Naive thymus-derived CD4-positive, alpha-beta T cell (primary cell): Measurements from ENCODE around the gene KIAA1328. TPM values are rescaled to one million over a fixed set of nuclear protein-coding genes. Genes with fewer than 3 reads are reported as not detected.

ENCODE experiments used
- ATAC-seq: fragments of 150-1000 bp; cut with Tn5 transposase; 2 replicates; pipeline ENCODE4 v1.10.0; 2021; ENCODE audit warnings: mild to moderate bottlenecking, moderate library complexity
- CTCF ChIA-PET: fragments of 350-600 bp; sonication (Branson Sonifier 250); formaldehyde crosslinking; loops from one replicate; lab custom pipeline; 2021; ENCODE audit warnings: antibody characterized with exemption; lab: Charles Lee
- POLR2A ChIA-PET: fragments of 350-600 bp; sonication (Branson Sonifier 250); formaldehyde crosslinking; loops from one replicate; lab custom pipeline; 2021; ENCODE audit warnings: antibody characterized with exemption, inconsistent platforms; lab: Charles Lee
- DNase-seq, 9 donors: peaks; one replicate each; pipeline versions ENCODE4 v3.0.0 to v3.0.0-alpha.2; 2020 to 2022; ENCODE audit warnings: mixed read lengths in 1 of 9
- H3K27ac ChIP-seq: one replicate; pipeline ENCODE4 v1.7.0; 2013; ENCODE audit warnings: mild to moderate bottlenecking, low read depth, low read length, moderate library complexity
- H3K27me3 ChIP-seq, 2 donors: one replicate each; pipeline ENCODE4 v1.7.0; 2013; ENCODE audit warnings: low read length in 2 of 2, mild to moderate bottlenecking in 2 of 2, moderate library complexity in 2 of 2; ENCODE audit not compliant: control insufficient read depth in 2 of 2, insufficient read depth in 2 of 2
- H3K36me3 ChIP-seq, 3 experiments: 1 replicate in 2 of 3; 2 replicates in 1 of 3; pipeline ENCODE4 v1.7.0; 2013; ENCODE audit warnings: low read length in 3 of 3, mild to moderate bottlenecking in 3 of 3, moderate library complexity in 1 of 3; ENCODE audit not compliant: insufficient read depth in 3 of 3, control insufficient read depth in 2 of 3
- H3K4me1 ChIP-seq, 2 donors: one replicate each; pipeline ENCODE4 v1.7.0; 2013; ENCODE audit warnings: low read length in 2 of 2, mild to moderate bottlenecking in 2 of 2, moderate library complexity in 1 of 2; ENCODE audit not compliant: control insufficient read depth in 2 of 2, insufficient read depth in 2 of 2
- H3K4me3 ChIP-seq: 2 replicates; pipeline ENCODE4 v1.7.0; 2013; ENCODE audit warnings: mild to moderate bottlenecking, low read length
- H3K9me3 ChIP-seq, 3 experiments: 1 replicate in 2 of 3; 2 replicates in 1 of 3; pipeline ENCODE4 v1.7.0; 2013; ENCODE audit warnings: low read length in 3 of 3; ENCODE audit not compliant: control insufficient read depth in 2 of 3
- H3K27ac Mint-ChIP-seq, 9 donors: one replicate each; pipeline ENCODE4 v1.8.0; 2020 to 2022; ENCODE audit warnings: mixed read lengths in 9 of 9, mild to moderate bottlenecking in 8 of 9, moderate library complexity in 5 of 9, inconsistent platforms in 2 of 9
- H3K27me3 Mint-ChIP-seq, 5 donors: one replicate each; pipeline ENCODE4 v1.8.0; 2021 to 2022; ENCODE audit warnings: mixed read lengths in 5 of 5, mild to moderate bottlenecking in 1 of 5
- H3K36me3 Mint-ChIP-seq, 5 donors: one replicate each; pipeline ENCODE4 v1.8.0; 2020 to 2022; ENCODE audit warnings: mixed read lengths in 5 of 5, mild to moderate bottlenecking in 3 of 5, inconsistent platforms in 1 of 5
- H3K4me1 Mint-ChIP-seq, 7 donors: one replicate each; pipeline ENCODE4 v1.8.0; 2020 to 2022; ENCODE audit warnings: mixed read lengths in 7 of 7, mild to moderate bottlenecking in 3 of 7, inconsistent platforms in 1 of 7
- H3K4me3 Mint-ChIP-seq, 10 donors: one replicate each; pipeline ENCODE4 v1.8.0; 2020 to 2022; ENCODE audit warnings: mild to moderate bottlenecking in 10 of 10, mixed read lengths in 10 of 10, moderate library complexity in 6 of 10, inconsistent platforms in 2 of 10
- H3K9me3 Mint-ChIP-seq, 11 donors: one replicate each; pipeline ENCODE4 v1.8.0; 2020 to 2022; ENCODE audit warnings: mixed read lengths in 11 of 11, mild to moderate bottlenecking in 4 of 11, inconsistent platforms in 1 of 11, moderate library complexity in 1 of 11
- intact Hi-C, 2 donors: fragments of 100-400 bp; cut with micrococcal nuclease; formaldehyde crosslinking; loops; one replicate each; pipeline ENCODE4 v1.15.1; 2023
- polyA plus RNA-seq, 2 donors: library from polyadenylated mRNA; unstranded; fragments of 300-500 nt; fragmentation: Illumina TruSeq; gene quantifications; one replicate each; pipeline ENCODE4 v1.2.3, GENCODE V29; 2021
- total RNA-seq, 6 experiments: library from RNA in 5 of 6; stranded (reverse) in 5 of 6; gene quantifications; 1 replicate in 5 of 6; 2 replicates in 1 of 6; pipeline ENCODE4 v1.2.3 and lab custom pipeline; 2021 to 2026

The KIAA1328 gene
- 10 to 100 TPM in 4 of 5 experiments, 1 to 10 TPM in 1; 8.1 to 17.6 (median 16.0) TPM for total RNA-seq
- polyA plus RNA-seq: 1 to 10 TPM; 9.5 to 9.8 TPM
- 22.1 reads per million, percentile 52 among the genes with 10 or more reads in this experiment for total RNA-seq (lab: John Stamatoyannopoulos, UW)

GRCh38 chr18:36828630-36829361 is at the start of gene KIAA1328, which contains the start of gene TPGS2:
Gene KIAA1328, plus strand, starts transcription at chr18:36829127. Its CDS starts 12 bp downstream, at chr18:36829139.
Gene TPGS2, minus strand, starts transcription at chr18:36829002. Its CDS starts 235 bp downstream, at chr18:36828767.
- peak within 1 kb of the TSS; percentile 57 to 98 (median 90) for H3K27ac Mint-ChIP-seq
- Histone ChIP-seq H3K4me3 (peak within 1 kb of the TSS; percentile 79), H3K4me1 (peaks cover 15 to 18% of the 10 kb centered on the region in 2 donors), H3K36me3 (peaks cover 0 to 4% (median 0%) of the 10 kb centered on the region in 3 experiments), H3K27me3 (no peaks in the 10 kb centered on the region), H3K9me3 (no peaks in the 10 kb centered on the region), H3K27ac (peak within 1 kb of the TSS; percentile 75)
- ChIA-PET CTCF (interaction anchor here (0.6 to 1.7 kb wide), 3 partner anchors 18 to 695 kb away, joined by 3 to 4 read pairs (median 4); no protein-coding TSS in a partner anchor), POLR2A (interaction anchor here (0.6 to 2.3 kb wide), 7 partner anchors 11 to 853 kb away, joined by 3 to 9 read pairs (median 4); partner anchors contain the start of genes ELP2 and SLC39A6)
- H3K9me3 Mint-ChIP-seq: peaks cover 0 to 1% (median 0%) of the 10 kb centered on the region in 11 donors
- H3K27me3 Mint-ChIP-seq: no peaks in the 10 kb centered on the region
- ATAC-seq: peak; percentile 96
- DNase-seq: peak; percentile 77 to 90 (median 87)
- intact Hi-C loops: loop anchor here (1.0 to 10.0 kb wide), 13 partner anchors 10 to 1850 kb away; partner anchors contain the start of genes ELP2 (in 2 of the 2), INO80C (in 2 of the 2), RMP24 (in 2 of the 2) and RPRD1A (in 2 of the 2)
- H3K4me1 Mint-ChIP-seq: peaks cover 27 to 60% (median 47%) of the 10 kb centered on the region in 7 donors
- H3K4me3 Mint-ChIP-seq: peak within 1 kb of the TSS; percentile 73 to 98 (median 92)
- peaks cover 0 to 13% (median 3%) of the 10 kb centered on the region in 5 donors for H3K36me3 Mint-ChIP-seq

- no peaks in the 10 kb centered on the region for H3K27me3 ChIP-seq
- ChIA-PET POLR2A (no interaction called here), CTCF (no interaction called here)
- DNase-seq: no peak
- H3K27ac ChIP-seq: no peak overlapping the region
- ATAC-seq: no peak
- H3K9me3 Mint-ChIP-seq: peaks cover 0 to 2% (median 0%) of the 10 kb centered on the region in 11 donors
- no peak overlapping the region for H3K4me3 ChIP-seq
- peaks cover 4 to 48% (median 13%) of the 10 kb centered on the region in 5 donors for H3K36me3 Mint-ChIP-seq
- intact Hi-C loops: no loop called here
- no peaks in the 10 kb centered on the region for H3K36me3 ChIP-seq
- no peaks in the 10 kb centered on the region for H3K4me1 Mint-ChIP-seq
- no peaks in the 10 kb centered on the region for H3K27me3 Mint-ChIP-seq
- no peaks in the 10 kb centered on the region for H3K9me3 ChIP-seq
- H3K27ac Mint-ChIP-seq: no peak overlapping the region
- H3K4me3 Mint-ChIP-seq: no peak overlapping the region
- H3K4me1 ChIP-seq: no peaks in the 10 kb centered on the region
Observed at GRCh38 chr18:36780748-36781147, 48.2 kb upstream of the KIAA1328 start.

- Histone ChIP-seq H3K27ac (no peak overlapping the region), H3K9me3 (no peaks in the 10 kb centered on the region), H3K4me1 (no peaks in the 10 kb centered on the region), H3K36me3 (no peaks in the 10 kb centered on the region), H3K4me3 (no peak overlapping the region), H3K27me3 (no peaks in the 10 kb centered on the region)
- CTCF ChIA-PET: no interaction called here
- ATAC-seq: no peak
- H3K36me3 Mint-ChIP-seq: peaks cover 4 to 61% (median 17%) of the 10 kb centered on the region in 5 donors
- no peak overlapping the region for H3K27ac Mint-ChIP-seq
- H3K4me3 Mint-ChIP-seq: no peak overlapping the region
- POLR2A ChIA-PET: no interaction called here
- no peak for DNase-seq
- H3K27me3 Mint-ChIP-seq: no peaks in the 10 kb centered on the region
- intact Hi-C loops: no loop called here
- peaks cover 0 to 2% (median 0%) of the 10 kb centered on the region in 11 donors for H3K9me3 Mint-ChIP-seq
- peaks cover 0 to 4% (median 0%) of the 10 kb centered on the region in 7 donors for H3K4me1 Mint-ChIP-seq
Observed at GRCh38 chr18:36782710-36783109, 46.2 kb upstream of the KIAA1328 start.

- Mint-ChIP-seq H3K4me1 (peaks cover 0 to 4% (median 0%) of the 10 kb centered on the region in 7 donors), H3K9me3 (peaks cover 0 to 2% (median 0%) of the 10 kb centered on the region in 11 donors), H3K27ac (no peak overlapping the region), H3K27me3 (no peaks in the 10 kb centered on the region), H3K4me3 (no peak overlapping the region), H3K36me3 (peaks cover 4 to 59% (median 12%) of the 10 kb centered on the region in 5 donors)
- intact Hi-C loops: no loop called here
- H3K4me1 ChIP-seq: no peaks in the 10 kb centered on the region
- ATAC-seq (no peak), DNase-seq (no peak)
- H3K27me3 ChIP-seq: no peaks in the 10 kb centered on the region
- POLR2A ChIA-PET: no interaction called here
- CTCF ChIA-PET: no interaction called here
- no peaks in the 10 kb centered on the region for H3K9me3 ChIP-seq
- H3K36me3 ChIP-seq: no peaks in the 10 kb centered on the region
- no peak overlapping the region for H3K4me3 ChIP-seq
- no peak overlapping the region for H3K27ac ChIP-seq
Observed at GRCh38 chr18:36783792-36784191, 45.1 kb upstream of the KIAA1328 start.

- no peaks in the 10 kb centered on the region for H3K27me3 ChIP-seq
- no peaks in the 10 kb centered on the region for H3K9me3 ChIP-seq
- peaks cover 0 to 20% (median 6%) of the 10 kb centered on the region in 11 donors for H3K9me3 Mint-ChIP-seq
- intact Hi-C loops: no loop called here
- H3K36me3 ChIP-seq: peaks cover 0 to 17% (median 0%) of the 10 kb centered on the region in 3 experiments
- H3K4me1 ChIP-seq: no peaks in the 10 kb centered on the region
- H3K27ac Mint-ChIP-seq: no peak overlapping the region
- H3K27ac ChIP-seq: no peak overlapping the region
- peaks cover 19 to 66% (median 39%) of the 10 kb centered on the region in 5 donors for H3K36me3 Mint-ChIP-seq
- H3K27me3 Mint-ChIP-seq: no peaks in the 10 kb centered on the region
- H3K4me1 Mint-ChIP-seq: peaks cover 0 to 4% (median 0%) of the 10 kb centered on the region in 7 donors
- CTCF ChIA-PET: no interaction called here
- H3K4me3 ChIP-seq: no peak overlapping the region
- no peak for ATAC-seq
- no peak overlapping the region for H3K4me3 Mint-ChIP-seq
- DNase-seq: no peak
- POLR2A ChIA-PET: no interaction called here
Observed at GRCh38 chr18:36786686-36787085, 42.2 kb upstream of the KIAA1328 start.

- CTCF ChIA-PET: no interaction called here
- Histone ChIP-seq H3K4me3 (no peak overlapping the region), H3K27ac (no peak overlapping the region), H3K36me3 (peaks cover 2 to 61% (median 2%) of the 10 kb centered on the region in 3 experiments), H3K27me3 (no peaks in the 10 kb centered on the region), H3K4me1 (no peaks in the 10 kb centered on the region), H3K9me3 (no peaks in the 10 kb centered on the region)
- Mint-ChIP-seq H3K9me3 (peaks cover 0 to 20% (median 6%) of the 10 kb centered on the region in 11 donors), H3K36me3 (peaks cover 39 to 86% (median 76%) of the 10 kb centered on the region in 5 donors), H3K27ac (no peak overlapping the region), H3K4me3 (no peak overlapping the region), H3K27me3 (no peaks in the 10 kb centered on the region), H3K4me1 (no peaks in the 10 kb centered on the region)
- POLR2A ChIA-PET: no interaction called here
- DNase-seq (no peak), ATAC-seq (no peak)
- intact Hi-C loops: no loop called here
Observed at GRCh38 chr18:36792634-36793283, 36.2 kb upstream of the KIAA1328 start.
